K562 (cell line): ENCODE measurements around the gene B3GAT1.

Source experiments
- CBX8 ChIP-seq: fragments of 200-600 bp; sonication (generic); IDR thresholded peaks from 2 replicates; pipeline ENCODE4 v1.6.1; 2012; ENCODE audit warnings: borderline replicate concordance, mixed run types, low read depth, mild to moderate bottlenecking, moderate library complexity, mixed read lengths, low read length, control low read depth, inconsistent platforms; ENCODE audit not compliant: poor library complexity, severe bottlenecking; ENCODE audit errors: extremely low read depth
- CTCF ChIP-seq, 3 experiments: IDR thresholded peaks in 2 of 3; conservative IDR thresholded peaks in 1 of 3; 2 replicates each; pipeline ENCODE4 v1.5.1; 2011 to 2012; ENCODE audit warnings: low read length in 3 of 3, mild to moderate bottlenecking in 3 of 3, control low read depth in 2 of 3, improper control_type of control experiment in 1 of 3, inconsistent platforms in 1 of 3, low read depth in 1 of 3, mixed read lengths in 1 of 3, moderate library complexity in 1 of 3; ENCODE audit not compliant: insufficient read depth in 2 of 3
- ELF1 ChIP-seq: fragments of 200-800 bp; sonication (Bioruptor generic); IDR thresholded peaks from 2 replicates; pipeline ENCODE4 v1.6.1; 2016; ENCODE audit warnings: missing genetic modification characterization, missing compliant biosample characterization
- EZH2 ChIP-seq: IDR thresholded peaks from 2 replicates; pipeline ENCODE4 v1.6.1; 2012; ENCODE audit warnings: low read depth, mild to moderate bottlenecking, inconsistent platforms, low read length, borderline replicate concordance
- HDAC6 ChIP-seq: IDR thresholded peaks from 2 replicates; pipeline ENCODE4 v1.6.1; 2012; ENCODE audit warnings: low read depth, mild to moderate bottlenecking, control low read depth, inconsistent platforms, low read length, moderate library complexity
- MAFK ChIP-seq: IDR thresholded peaks from 2 replicates; pipeline ENCODE4 v1.6.1; 2011; ENCODE audit warnings: low read length, improper control_type of control experiment
- MCM7 ChIP-seq, 2 experiments: fragments of 450-650 bp; IDR thresholded peaks; 2 replicates each; pipeline ENCODE4 v1.6.1; 2016 to 2018
- RAD21 ChIP-seq, 2 experiments: fragments of 250-450 bp in 1 of 2; fragments of 450-650 bp in 1 of 2; sonication (Bioruptor Pico) in 1 of 2; formaldehyde crosslinking in 1 of 2; IDR thresholded peaks in 1 of 2; conservative IDR thresholded peaks in 1 of 2; 2 replicates each; pipeline versions ENCODE4 v1.4.0 to v1.8.0; 2020 to 2022; ENCODE audit warnings: mild to moderate bottlenecking in 2 of 2, moderate library complexity in 1 of 2
- REST ChIP-seq, 2 experiments: fragments of 450-650 bp; formaldehyde crosslinking in 1 of 2; IDR thresholded peaks; 2 replicates each; pipeline versions ENCODE4 v1.4.0 to v1.6.1; 2014 to 2020; ENCODE audit warnings: mild to moderate bottlenecking in 2 of 2, borderline replicate concordance in 1 of 2, low read depth in 1 of 2
- SP1 ChIP-seq: sonication (generic); formaldehyde crosslinking; IDR thresholded peaks from 2 replicates; pipeline ENCODE4 v1.8.1; 2022; ENCODE audit warnings: mild to moderate bottlenecking, missing genetic modification reagents
- SPI1 ChIP-seq: IDR thresholded peaks from 2 replicates; pipeline ENCODE4 v1.6.1; 2011; ENCODE audit warnings: low read depth, low read length, control low read depth, borderline replicate concordance
- ZNF121 ChIP-seq: sonication (generic); formaldehyde crosslinking; conservative IDR thresholded peaks from 2 replicates; pipeline ENCODE4 v1.8.0; 2022; ENCODE audit warnings: missing genetic modification reagents

GRCh38 chr11:134333946-134334345, 78.1 kb downstream of the B3GAT1 start:
- TF ChIP-seq CTCF (IDR thresholded peaks at IDR 0.05 in 2 of 3, conservative IDR thresholded peaks at IDR 0.05 in 1 of 3; ENCODE audit: insufficient read depth in 2 of 3, low read depth in 1 of 3, low read length in 3 of 3) (no peak), MCM7 (IDR thresholded peaks at IDR 0.05) (no peak), RAD21 (CRISPR knock-in tag; conservative IDR thresholded peaks at IDR 0.05 in 1 of 2, IDR thresholded peaks at IDR 0.05 in 1 of 2) (no peak), ELF1 (tag) (no peak), CBX8 (no peak), REST (IDR thresholded peaks at IDR 0.05; ENCODE audit: borderline replicate concordance) (no peak), REST (CRISPR knock-in tag; IDR thresholded peaks at IDR 0.05; ENCODE audit: low read depth) (no peak), MAFK (no peak), SPI1 (no peak), HDAC6 (no peak), EZH2 (no peak), ZNF121 (no peak), SP1 (CRISPR knock-in tag) (no peak)
